GM12873 (cell line): ENCODE data around the gene DPYD.

ENCODE experiments used
- CTCF ChIP-seq: IDR thresholded peaks from 2 replicates; pipeline ENCODE4 v1.5.1; 2012; ENCODE audit warnings: low read depth, mild to moderate bottlenecking, moderate library complexity, low read length, control low read depth; ENCODE audit not compliant: insufficient read depth; ENCODE audit errors: missing control alignments

DPYD gene

GRCh38 chr1:97488530-97488929, 432.3 kb downstream of the DPYD start:
- no peak for TF ChIP-seq CTCF

- no peak for TF ChIP-seq CTCF
Observed at GRCh38 chr1:97482022-97482421, 438.8 kb downstream of the DPYD start.

GRCh38 chr1:97467445-97467844, 453.4 kb downstream of the DPYD start:
- TF ChIP-seq CTCF = no peak

GRCh38 chr1:97464305-97464704, 456.5 kb downstream of the DPYD start:
- no peak for TF ChIP-seq CTCF

DNA sequence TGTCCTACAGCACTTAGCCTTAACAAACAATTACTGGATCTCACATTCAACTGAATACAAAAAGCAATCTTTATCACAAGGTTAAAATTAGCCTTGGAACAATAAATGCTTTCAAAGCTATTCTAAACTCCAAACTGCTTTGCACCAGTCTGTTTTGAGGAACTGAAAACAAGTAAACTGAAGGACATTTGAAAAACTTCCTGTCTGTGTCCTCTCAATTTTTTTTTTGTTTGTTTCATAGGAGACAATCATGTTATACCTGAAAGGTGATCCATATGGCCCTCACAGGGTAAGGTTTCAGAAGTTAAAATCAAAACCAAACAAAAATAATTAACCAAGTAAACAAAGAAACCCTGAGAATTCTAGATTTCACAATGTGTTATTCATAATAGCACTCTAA, 459.1 kb downstream of the DPYD start:
- no peak for TF ChIP-seq CTCF

GRCh38 chr1:97457446-97458089, 463.3 kb downstream of the DPYD start:
- TF ChIP-seq CTCF = no peak

- no peak for TF ChIP-seq CTCF
Observed at GRCh38 chr1:97451944-97452343, 468.9 kb downstream of the DPYD start.
